ENCODE results near the gene CALCB.
"Not testable (repeated sequence)": the region's sequence is repeated elsewhere in the genome, so short reads cannot be mapped to it uniquely, and the experiment has no call there.

CALCB gene, protein sequence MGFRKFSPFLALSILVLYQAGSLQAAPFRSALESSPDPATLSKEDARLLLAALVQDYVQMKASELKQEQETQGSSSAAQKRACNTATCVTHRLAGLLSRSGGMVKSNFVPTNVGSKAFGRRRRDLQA

DNA sequence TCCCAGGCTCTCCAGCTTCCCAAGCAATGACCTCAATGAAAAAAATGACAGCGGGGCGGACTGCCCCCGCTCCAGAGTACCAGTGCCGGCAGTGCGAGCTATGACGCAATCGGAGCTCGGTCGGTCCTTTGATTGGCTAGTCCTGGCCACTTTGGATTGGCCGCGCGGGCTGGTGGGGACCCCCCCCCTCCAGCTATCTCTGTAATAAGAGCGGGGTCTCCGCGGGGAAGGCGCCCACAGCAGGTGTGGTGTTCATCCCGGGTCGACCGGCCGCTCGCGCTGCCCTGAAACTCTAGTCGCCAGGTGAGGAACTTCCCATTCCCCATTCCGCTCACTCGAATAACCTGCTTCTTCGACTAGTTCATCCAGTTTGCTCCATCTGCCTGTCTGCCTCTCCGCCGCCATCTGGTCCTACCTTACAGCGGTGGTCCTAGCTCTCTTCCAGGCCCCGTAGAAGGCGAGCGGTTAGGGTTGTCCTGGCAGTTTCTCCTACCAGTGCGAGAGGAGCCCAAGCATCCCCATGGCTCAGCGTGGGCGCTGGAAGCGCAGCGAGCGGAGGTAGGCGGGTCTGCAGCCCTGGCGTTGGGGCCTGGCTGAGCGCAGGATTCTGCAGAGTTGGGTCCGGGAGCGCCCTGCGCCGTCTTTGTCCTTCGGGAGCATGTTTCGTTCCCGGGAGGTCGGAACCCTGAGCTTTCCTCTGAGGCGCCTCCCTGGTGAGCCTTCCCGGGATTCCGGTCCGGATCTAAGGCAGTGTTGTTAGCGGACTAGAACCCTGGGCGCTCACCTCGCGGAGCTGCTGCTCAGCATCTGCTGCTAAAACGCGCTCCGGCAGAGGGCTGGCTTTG is at the start of gene CALCB:
Gene CALCB (plus strand): TSS at position 233 of the 845 bp plus-strand sequence. CDS start 1,126 bp downstream, outside the sequence.
- DNase-seq: peak; percentile 18

DNA sequence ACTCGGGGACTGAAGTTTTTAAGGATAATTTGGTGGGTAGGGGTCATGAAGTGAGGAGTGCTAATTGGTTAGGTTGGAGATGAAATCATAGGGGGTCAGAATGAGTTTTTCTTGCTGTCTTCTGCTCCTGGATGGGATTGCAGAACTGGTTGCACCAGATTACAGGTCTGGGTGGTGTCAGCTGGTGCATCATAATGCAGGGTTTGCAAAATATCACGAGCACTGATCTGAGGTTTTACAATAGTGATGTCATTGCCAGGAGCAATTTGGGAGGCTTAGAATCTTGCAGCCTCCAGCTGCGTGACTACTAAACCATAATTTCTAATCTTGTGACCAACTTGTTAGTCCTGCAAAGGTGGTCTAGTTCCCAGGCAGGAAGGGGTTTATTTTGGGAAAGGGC is 46.4 kb upstream of the CALCB start:
- no peak for DNase-seq

GRCh38 chr11:15027956-15028355 is 45.4 kb upstream of the CALCB start:
- DNase-seq: no peak

GRCh38 chr11:15028379-15028778 is 45.0 kb upstream of the CALCB start:
- no peak for DNase-seq

DNA sequence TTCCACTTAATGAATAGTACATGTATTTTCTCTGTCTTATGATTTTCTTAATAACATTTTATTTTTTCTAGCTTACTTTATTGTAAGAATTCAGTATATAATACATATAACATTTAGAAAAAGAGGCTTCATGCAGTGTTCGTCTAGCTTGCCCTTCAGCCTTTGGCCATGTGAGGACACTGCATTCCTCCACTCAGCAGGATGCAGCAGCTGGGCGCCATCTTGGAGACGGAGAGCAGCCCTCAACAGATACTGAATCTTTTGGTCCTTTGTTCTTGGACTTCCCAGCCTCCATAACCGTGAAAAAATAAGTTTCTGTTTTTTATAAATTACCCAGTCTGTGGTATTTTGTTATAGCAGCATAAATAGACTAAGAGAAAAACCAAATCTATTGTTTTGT is 41.4 kb upstream of the CALCB start:
- not testable (repeated sequence) for DNase-seq

DNA sequence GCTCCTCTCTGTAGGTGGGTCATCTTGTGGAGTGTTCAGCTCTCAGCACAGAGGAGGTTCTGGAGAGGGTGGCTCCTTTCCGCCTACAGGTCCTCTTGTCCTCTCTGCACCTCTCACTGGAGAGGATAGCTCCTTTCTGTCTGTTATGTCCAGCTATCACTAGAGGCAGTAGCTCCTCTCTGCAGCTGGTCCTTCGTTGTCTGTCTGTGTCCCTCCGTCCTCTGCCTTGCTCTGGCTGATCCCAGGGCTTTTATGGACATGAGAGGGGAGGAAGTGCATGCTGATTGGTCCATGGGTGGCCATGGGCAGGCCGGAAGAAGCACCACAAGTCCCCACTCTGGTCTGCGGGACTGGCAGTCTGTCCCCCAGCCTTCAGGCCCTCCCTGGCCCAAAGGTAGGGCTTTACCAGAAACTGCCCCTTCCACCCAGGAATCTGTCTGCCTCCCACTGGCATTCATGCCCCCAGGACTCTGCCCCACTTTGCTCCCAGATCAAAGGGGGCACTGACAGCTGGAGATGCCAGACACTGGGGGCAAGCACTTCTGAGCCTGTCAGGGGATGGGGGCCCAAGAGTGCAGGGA is 38.6 kb upstream of the CALCB start:
- DNase-seq: no peak

GRCh38 chr11:15035283-15035682 is 38.1 kb upstream of the CALCB start:
- no peak for DNase-seq

GRCh38 chr11:15038963-15039362 is 34.4 kb upstream of the CALCB start:
- DNase-seq: peak; percentile 13

GRCh38 chr11:15045209-15045608 is 28.2 kb upstream of the CALCB start:
- DNase-seq: no peak

- DNase-seq: no peak
Observed at GRCh38 chr11:15045891-15046290, 27.5 kb upstream of the CALCB start.

DNA sequence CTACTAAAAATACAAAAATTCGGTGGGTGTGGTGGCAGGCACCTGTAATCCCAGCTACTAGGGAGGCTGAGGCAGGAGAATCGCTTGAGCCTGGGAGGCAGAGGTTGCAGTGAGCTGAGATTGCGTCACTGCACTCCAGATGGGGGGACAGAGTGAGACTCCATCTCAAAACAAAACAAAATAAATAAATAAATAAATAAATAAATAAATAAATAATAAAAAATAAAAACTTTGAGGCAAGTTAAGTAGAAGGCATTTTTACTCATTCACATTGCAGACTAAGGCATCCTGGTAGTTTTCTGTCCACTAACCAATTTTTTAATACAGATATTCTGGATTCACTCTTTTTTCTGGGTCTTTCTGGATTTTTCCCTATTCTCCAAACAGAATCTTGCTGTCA is 26.7 kb upstream of the CALCB start:
- not testable (repeated sequence) for DNase-seq

DNA sequence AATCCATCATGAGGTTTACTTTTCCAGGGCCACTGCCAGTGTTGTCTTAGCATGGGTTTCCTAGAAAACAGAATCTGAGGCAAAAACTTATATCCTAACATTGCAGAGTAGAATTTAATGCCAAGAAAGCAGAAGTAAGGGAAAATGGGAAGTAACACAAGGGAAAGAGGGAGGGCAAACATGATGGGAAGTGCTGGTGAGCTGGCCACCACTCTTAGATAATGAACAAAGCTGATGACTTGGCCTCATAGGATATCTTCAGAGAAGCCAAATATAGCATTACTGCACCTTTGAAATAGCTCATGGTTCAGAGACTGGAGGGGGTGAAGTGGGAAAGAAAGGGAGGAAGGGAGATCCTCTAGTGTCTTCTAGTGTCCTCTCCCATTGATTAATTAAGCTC is 24.8 kb upstream of the CALCB start:
- no peak for DNase-seq

- no peak for DNase-seq
Observed at GRCh38 chr11:15053191-15053685, 20.2 kb upstream of the CALCB start.

DNA sequence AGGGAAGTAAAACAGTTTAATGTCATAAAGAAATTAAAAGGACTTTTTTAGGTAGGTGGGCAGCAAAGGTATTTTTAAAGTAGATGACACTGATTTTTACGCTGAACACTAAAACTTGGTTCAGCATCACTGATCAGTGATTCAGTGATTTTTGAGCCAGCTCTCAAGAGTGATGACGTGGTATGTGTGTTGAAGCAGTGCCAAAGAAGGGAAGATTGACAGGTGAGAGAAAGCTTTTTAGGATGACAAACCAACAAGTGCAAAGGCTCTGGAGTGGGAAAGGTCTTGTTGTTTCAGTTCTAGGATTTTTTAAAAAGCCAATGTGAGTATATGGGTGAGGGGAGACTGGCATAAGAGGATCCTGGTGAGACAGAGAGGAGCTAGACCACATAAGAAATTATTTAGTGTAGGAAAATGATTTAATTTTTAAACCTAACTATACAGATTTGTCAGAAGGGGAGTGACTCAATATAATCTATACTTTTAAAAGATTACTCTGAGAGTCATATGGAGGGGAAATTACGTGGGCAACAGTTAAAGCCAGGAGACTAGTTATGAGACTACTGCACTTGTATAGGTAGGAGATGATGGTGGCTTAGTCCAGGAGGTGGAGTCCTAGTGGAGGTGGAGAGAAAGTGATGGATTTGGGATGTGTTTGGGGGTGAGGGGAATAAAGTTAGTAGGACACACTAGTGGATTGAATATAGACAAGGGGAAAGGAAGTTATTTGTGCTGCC is 17.6 kb upstream of the CALCB start:
- DNase-seq: no peak

DNA sequence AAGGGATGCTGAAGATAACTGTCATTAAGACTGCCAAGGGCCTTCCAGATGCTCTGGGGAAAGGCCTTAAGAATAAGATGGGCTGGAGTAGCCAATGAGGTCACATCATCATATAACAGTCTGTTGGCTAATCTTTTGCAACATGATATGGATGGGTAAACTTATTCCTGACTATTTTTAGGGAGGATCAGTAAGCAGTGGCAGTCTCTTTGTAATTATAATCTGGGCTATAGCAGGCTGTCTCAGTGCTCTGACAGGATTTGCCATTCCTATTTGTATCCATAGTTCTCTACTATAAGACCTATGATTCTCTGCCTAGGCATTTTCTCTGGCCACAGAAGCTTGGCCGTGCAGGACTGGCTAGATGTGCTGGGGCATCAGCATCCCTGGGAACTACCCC is 16.1 kb upstream of the CALCB start:
- no peak for DNase-seq

DNA sequence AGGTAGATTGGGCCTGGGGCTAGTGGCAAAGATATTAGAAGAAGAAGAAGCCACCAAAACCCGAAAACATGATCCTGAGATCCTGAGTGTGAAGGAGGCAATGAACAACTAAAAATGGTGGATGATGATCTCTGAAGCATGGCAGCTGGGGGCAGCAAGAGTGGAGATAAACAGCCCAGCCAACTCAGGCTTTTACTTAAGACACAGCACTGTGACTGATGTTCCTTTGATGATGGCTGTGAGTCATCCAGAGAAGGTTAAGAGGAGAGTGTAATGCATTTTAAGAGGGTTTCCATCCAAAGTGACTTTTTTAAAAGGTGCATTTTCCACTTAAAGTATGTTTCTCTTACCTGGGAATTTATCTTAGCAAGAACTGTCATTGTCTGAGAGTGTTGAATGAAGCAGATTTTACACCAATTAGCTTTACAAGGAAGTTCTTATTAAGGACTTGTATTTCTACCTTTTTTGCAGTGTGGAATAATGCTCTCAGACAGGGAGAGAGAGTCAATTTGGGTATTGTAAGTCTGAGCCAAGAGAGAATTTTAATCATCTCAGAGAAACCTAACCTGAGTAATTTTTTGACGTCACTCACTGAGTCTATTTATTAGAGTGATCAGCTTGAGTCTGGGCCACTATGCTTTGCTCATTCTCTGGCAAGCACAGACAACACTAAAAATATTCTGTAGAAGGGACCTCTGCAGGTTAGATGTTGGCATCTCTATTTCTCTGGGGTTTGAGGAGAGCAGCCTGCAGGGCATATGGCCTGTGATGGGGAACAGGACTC is 14.1 kb upstream of the CALCB start:
- no peak for DNase-seq

DNA sequence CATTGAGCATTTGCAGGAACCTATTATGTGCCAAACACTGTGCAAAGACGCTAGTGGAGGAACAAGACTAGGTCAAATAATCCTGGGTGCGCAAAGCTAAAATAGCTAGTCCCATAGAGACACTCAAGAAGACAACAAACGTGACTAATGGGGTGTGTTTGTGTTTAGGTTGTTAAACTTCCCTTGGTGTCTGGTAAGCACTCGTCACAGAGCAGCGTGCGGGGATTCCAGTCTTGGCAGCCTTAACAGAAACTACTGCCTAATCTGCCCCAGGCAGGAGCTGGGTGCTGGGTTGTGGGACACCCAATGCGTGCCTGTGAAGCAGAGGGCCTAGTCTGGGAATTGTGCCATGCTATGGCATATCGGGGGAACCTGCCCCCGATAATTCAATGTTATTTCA is 10.8 kb upstream of the CALCB start:
- no peak for DNase-seq

DNA sequence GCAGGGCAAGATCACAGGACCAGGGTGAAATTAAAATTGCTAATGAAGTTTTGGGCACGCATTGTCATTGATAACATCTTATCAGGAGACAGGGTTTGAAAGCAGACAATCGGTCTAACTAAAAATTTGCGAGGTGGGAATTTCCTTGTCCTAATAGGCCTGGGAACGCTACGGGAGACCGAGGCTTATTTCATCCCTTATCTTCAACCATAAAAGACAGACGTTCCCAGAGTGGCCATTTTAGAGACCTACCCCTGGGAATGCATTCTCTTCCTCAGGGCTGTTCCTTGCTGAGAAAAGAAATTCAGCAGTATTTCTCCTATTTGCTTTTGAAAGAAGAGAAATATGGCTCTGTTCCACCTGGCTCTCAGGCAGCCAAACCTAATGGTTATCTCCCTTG is 3.6 kb upstream of the CALCB start:
- not testable (repeated sequence) for DNase-seq

- DNase-seq: no peak
Observed at GRCh38 chr11:15071556-15072255, 1.7 kb upstream of the CALCB start.

GRCh38 chr11:15072551-15073143 is 746 bp upstream of the CALCB start:
- DNase-seq: no peak

Data from EL (cell line).